IMR-90 (cell line): Measurements from ENCODE around the gene NCBP2L. TPM values are rescaled to one million over a fixed set of nuclear protein-coding genes. Genes with fewer than 3 reads are reported as not detected.

ENCODE experiments used
- ATAC-seq: fragments of 200-7000 bp; cut with Tn5 transposase; 2 replicates; pipeline ENCODE4 v1.9.1; 2020; ENCODE audit warnings: low read depth, mild to moderate bottlenecking, moderate library complexity
- BruUV-seq: library from RNA; stranded (reverse); fragments of 400-500 nt; replicated peaks from 2 replicates; lab custom pipeline; 2021; lab: Mats Ljungman, UMichigan
- CTCF ChIA-PET: fragments of 300-600 bp; formaldehyde crosslinking; extraction: SDS; loops from one replicate; lab custom pipeline; 2021; ENCODE audit warnings: antibody characterized with exemption; lab: Yijun Ruan, JAX
- POLR2A ChIA-PET: fragments of 300-600 bp; sonication (Branson Sonifier 250); formaldehyde crosslinking; loops from one replicate; lab custom pipeline; 2022; ENCODE audit warnings: antibody characterized with exemption; ENCODE audit not compliant: unreplicated experiment; lab: Charles Lee
- DNase-seq: peaks from one replicate; pipeline ENCODE4 v3.0.0; 2013
- H2AFZ ChIP-seq: replicated peaks from 2 replicates; pipeline ENCODE3; 2013; ENCODE audit warnings: low read length, mild to moderate bottlenecking; ENCODE audit not compliant: poor library complexity
- H2AK5ac ChIP-seq: 2 replicates; pipeline ENCODE4 v1.6.1; 2013; ENCODE audit warnings: low read depth, low read length, inconsistent platforms
- H2AK9ac ChIP-seq: replicated peaks from 2 replicates; pipeline ENCODE3; 2013; ENCODE audit warnings: mild to moderate bottlenecking, low read depth, low read length, moderate library complexity; ENCODE audit not compliant: poor library complexity
- H2BK120ac ChIP-seq: 2 replicates; pipeline ENCODE4 v1.6.1; 2013; ENCODE audit warnings: low read depth, low read length, inconsistent platforms
- H2BK15ac ChIP-seq: 3 replicates; pipeline ENCODE4 v1.6.1; 2013; ENCODE audit warnings: low read depth, low read length, inconsistent platforms
- H2BK20ac ChIP-seq: 2 replicates; pipeline ENCODE4 v1.6.1; 2013; ENCODE audit warnings: low read depth, mild to moderate bottlenecking, inconsistent platforms, low read length, moderate library complexity
- H2BK5ac ChIP-seq: 2 replicates; pipeline ENCODE4 v1.6.1; 2013; ENCODE audit warnings: mild to moderate bottlenecking, low read depth, low read length, inconsistent platforms; ENCODE audit not compliant: poor library complexity, severe bottlenecking
- H3K14ac ChIP-seq: replicated peaks from 2 replicates; pipeline ENCODE4 v1.6.1; 2013; ENCODE audit warnings: low read depth, low read length, inconsistent platforms
- H3K18ac ChIP-seq: 2 replicates; pipeline ENCODE4 v1.6.1; 2013; ENCODE audit warnings: low read depth, low read length, control low read depth
- H3K23ac ChIP-seq: 2 replicates; pipeline ENCODE4 v1.6.1; 2013; ENCODE audit warnings: low read depth, low read length, inconsistent platforms
- H3K27ac ChIP-seq: 2 replicates; pipeline ENCODE4 v1.5.1; 2013; ENCODE audit warnings: mild to moderate bottlenecking, control low read depth, low read length; ENCODE audit not compliant: insufficient read depth
- H3K27me3 ChIP-seq: 2 replicates; pipeline ENCODE4 v1.6.1; 2013; ENCODE audit warnings: low read length; ENCODE audit not compliant: control insufficient read depth, insufficient read depth
- H3K36me3 ChIP-seq: 2 replicates; pipeline ENCODE4 v1.6.1; 2013; ENCODE audit warnings: low read length, mixed read lengths; ENCODE audit not compliant: control insufficient read depth, insufficient read depth
- H3K4ac ChIP-seq: 2 replicates; pipeline ENCODE4 v1.6.1; 2013; ENCODE audit warnings: low read depth, low read length, inconsistent platforms
- H3K4me1 ChIP-seq: 2 replicates; pipeline ENCODE4 v1.6.1; 2013; ENCODE audit warnings: low read length, mixed read lengths; ENCODE audit not compliant: control insufficient read depth, insufficient read depth
- H3K4me2 ChIP-seq: 2 replicates; pipeline ENCODE4 v1.6.1; 2013; ENCODE audit warnings: low read depth, mild to moderate bottlenecking, control low read depth, low read length, moderate library complexity
- H3K4me3 ChIP-seq: 2 replicates; pipeline ENCODE4 v1.5.1; 2013; ENCODE audit warnings: low read depth, mild to moderate bottlenecking, control low read depth, low read length, moderate library complexity; ENCODE audit not compliant: insufficient read depth
- H3K56ac ChIP-seq: 2 replicates; pipeline ENCODE4 v1.6.1; 2013; ENCODE audit warnings: low read length, inconsistent platforms; ENCODE audit not compliant: insufficient read depth; ENCODE audit errors: extremely low read depth
- H3K79me1 ChIP-seq, 2 experiments: 2 replicates each; pipeline ENCODE4 v1.6.1; 2013; ENCODE audit warnings: low read length in 2 of 2, inconsistent platforms in 1 of 2, low read depth in 1 of 2
- H3K9ac ChIP-seq: 2 replicates; pipeline ENCODE4 v1.6.1; 2013; ENCODE audit warnings: low read depth, low read length, control low read depth
- H3K9me1 ChIP-seq: 2 replicates; pipeline ENCODE4 v1.6.1; 2013; ENCODE audit warnings: low read length, inconsistent platforms; ENCODE audit not compliant: insufficient read depth
- H3K9me3 ChIP-seq: 2 replicates; pipeline ENCODE4 v1.6.1; 2013; ENCODE audit warnings: low read length; ENCODE audit not compliant: control insufficient read depth, insufficient read depth
- H4K20me1 ChIP-seq: 2 replicates; pipeline ENCODE4 v1.6.1; 2013; ENCODE audit warnings: low read length, inconsistent platforms; ENCODE audit not compliant: insufficient read depth
- H4K5ac ChIP-seq: 2 replicates; pipeline ENCODE4 v1.6.1; 2013; ENCODE audit warnings: mild to moderate bottlenecking, low read depth, low read length, control low read depth
- H4K8ac ChIP-seq, 2 experiments: 2 replicates each; pipeline ENCODE4 v1.6.1; 2013; ENCODE audit warnings: low read depth in 2 of 2, low read length in 2 of 2, control low read depth in 1 of 2, inconsistent platforms in 1 of 2
- H4K91ac ChIP-seq: 2 replicates; pipeline ENCODE4 v1.6.1; 2013; ENCODE audit warnings: low read depth, low read length, inconsistent platforms; ENCODE audit not compliant: insufficient read depth
- MAZ ChIP-seq: IDR thresholded peaks from 2 replicates; pipeline ENCODE4 v1.6.1; 2012; ENCODE audit warnings: low read depth, mild to moderate bottlenecking, low read length, improper control_type of control experiment, moderate library complexity, borderline replicate concordance
- MXI1 ChIP-seq: IDR thresholded peaks from 2 replicates; pipeline ENCODE4 v1.6.1; 2012; ENCODE audit warnings: low read depth, mild to moderate bottlenecking, low read length, moderate library complexity, borderline replicate concordance
- POLR2A ChIP-seq: IDR thresholded peaks from 2 replicates; pipeline ENCODE4 v1.6.1; 2012; ENCODE audit warnings: mild to moderate bottlenecking, low read depth, low read length
- RCOR1 ChIP-seq: IDR thresholded peaks from 2 replicates; pipeline ENCODE4 v1.6.1; 2012; ENCODE audit warnings: mild to moderate bottlenecking, low read length, improper control_type of control experiment; ENCODE audit not compliant: insufficient replicate concordance
- RFX5 ChIP-seq: IDR thresholded peaks from 2 replicates; pipeline ENCODE4 v1.8.0; 2012; ENCODE audit warnings: low read depth, mild to moderate bottlenecking, low read length, moderate library complexity
- SMC3 ChIP-seq: fragments of 150-350 bp; IDR thresholded peaks from 2 replicates; pipeline ENCODE4 v1.6.1; 2016; ENCODE audit warnings: low read depth, mild to moderate bottlenecking, antibody characterized with exemption, low read length, moderate library complexity
- WGBS, 2 experiments: methylation state at CpG; one replicate each; pipeline versions ENCODE4 v1.1.5 to v1.1.7; 2013; ENCODE audit warnings: missing lambda C conversion rate in 2 of 2; ENCODE audit not compliant: insufficient read length in 1 of 2; ENCODE audit errors: extremely low coverage in 2 of 2; 5-methylcytosine and 5-hydroxymethylcytosine counted together
- dilution Hi-C: fragments of 300-500 bp; cut with HindIII; formaldehyde crosslinking; loops from one replicate; pipeline ENCODE4 v1.14.3; 2018; ENCODE audit warnings: low sequenced_read_pairs; ENCODE audit not compliant: unreplicated experiment
- in situ Hi-C: fragments of 300-500 bp; cut with MboI; formaldehyde crosslinking; loops from 3 replicates; pipeline ENCODE4 v1.14.3; 2019; ENCODE audit warnings: low sequenced_read_pairs, inconsistent platforms, mixed read lengths
- intact Hi-C: fragments of 100-400 bp; cut with micrococcal nuclease; formaldehyde crosslinking; loops from 2 replicates; pipeline ENCODE4 v1.10.0; 2022
- polyA plus RNA-seq, 3 experiments: library from polyadenylated mRNA; depleted of rRNA; stranded (reverse); fragments of >200 nt; gene quantifications; 2 replicates each; pipeline ENCODE4 v1.2.3, GENCODE V29; 2012; ENCODE audit warnings: low replicate concordance in 1 of 3
- total RNA-seq: library from RNA; depleted of rRNA; stranded (reverse); fragments of >200 nt; gene quantifications from 2 replicates; pipeline ENCODE4 v1.2.3, GENCODE V29; 2012

Gene NCBP2L
- total and polyA plus RNA-seq, 2 of the 4 experiments (the other 2 are of a cell fraction), result not detected

- no peaks in the 10 kb centered on the region for H3K9me3 ChIP-seq
- no peak overlapping the region for H3K18ac ChIP-seq
- H2BK120ac ChIP-seq, result no peak overlapping the region
- CTCF ChIA-PET, result interaction anchor here (0.6 kb wide), 1 partner anchor 72 kb away, joined by 4 read pairs; no protein-coding TSS in a partner anchor
- intact Hi-C loops, result no loop called here
- H4K5ac ChIP-seq, result no peak overlapping the region
- H2AK9ac ChIP-seq, result no peak overlapping the region
- H3K4me2 ChIP-seq, result no peak overlapping the region
- 0% methylated on average over 1 of the region's 6 CpGs; no CpG with 5 or more reads in 1 of the 2 experiments for WGBS, 2 experiments
- no peak overlapping the region for H3K9ac ChIP-seq
- no peaks in the 10 kb centered on the region for H3K79me1 ChIP-seq
- no peak overlapping the region for H3K56ac ChIP-seq
- H2AK5ac ChIP-seq, result no peak overlapping the region
- H4K8ac ChIP-seq, result no peak overlapping the region
- no peak overlapping the region for H2BK20ac ChIP-seq
- TF ChIP-seq MAZ, result no peak
- no peak for TF ChIP-seq SMC3
- no peak for TF ChIP-seq RCOR1
- no peak for TF ChIP-seq POLR2A
- no peak for TF ChIP-seq RFX5
- no peak for TF ChIP-seq MXI1
- H3K36me3 ChIP-seq, result no peaks in the 10 kb centered on the region
- no peak overlapping the region for H4K91ac ChIP-seq
- in situ Hi-C loops, result no loop called here
- no TSS peak for BruUV-seq
- dilution Hi-C loops, result no loop called here
- H3K14ac ChIP-seq, result no peak overlapping the region
- DNase-seq (no peak), ATAC-seq (no peak)
- H3K23ac ChIP-seq, result no peak overlapping the region
- no peak overlapping the region for H2BK15ac ChIP-seq
- no peak overlapping the region for H3K27ac ChIP-seq
- no peak overlapping the region for H2BK5ac ChIP-seq
- no peak overlapping the region for H3K4me3 ChIP-seq
- no peaks in the 10 kb centered on the region; the same call in 1 of the 2 replicates for H4K20me1 ChIP-seq
- peaks cover 60% of the 10 kb centered on the region for H3K27me3 ChIP-seq
- H3K4me1 ChIP-seq, result no peaks in the 10 kb centered on the region
- H3K9me1 ChIP-seq, result no peaks in the 10 kb centered on the region; the same call in 1 of the 2 replicates
- no peak overlapping the region for H2AFZ ChIP-seq
- POLR2A ChIA-PET, result no interaction called here
- H3K4ac ChIP-seq, result no peak overlapping the region
These were observed 29.0 kb upstream of the NCBP2L start for GRCh38 chrX:107748506-107748905.
